Gastroesophageal sphincter (tissue), 3 donors: ENCODE results near the gene SLC45A2.

ENCODE experiments used
- POLR2A ChIP-seq, 2 donors: fragments of 450-650 bp; IDR thresholded peaks; one replicate each; pipeline ENCODE4 v1.6.1; 2017; ENCODE audit warnings: antibody characterized with exemption in 2 of 2, mild to moderate bottlenecking in 2 of 2, moderate library complexity in 1 of 2
- TF ChIP-seq, protein P1 (sequence below), 4 experiments: fragments of 200-600 bp in 2 of 4; fragments of 450-650 bp in 2 of 4; sonication (generic) in 1 of 4; IDR thresholded peaks; one replicate each; pipeline ENCODE4 v1.5.1; 2017 to 2019; ENCODE audit warnings: antibody characterized with exemption in 4 of 4, mild to moderate bottlenecking in 2 of 4, moderate library complexity in 2 of 4

DNA sequence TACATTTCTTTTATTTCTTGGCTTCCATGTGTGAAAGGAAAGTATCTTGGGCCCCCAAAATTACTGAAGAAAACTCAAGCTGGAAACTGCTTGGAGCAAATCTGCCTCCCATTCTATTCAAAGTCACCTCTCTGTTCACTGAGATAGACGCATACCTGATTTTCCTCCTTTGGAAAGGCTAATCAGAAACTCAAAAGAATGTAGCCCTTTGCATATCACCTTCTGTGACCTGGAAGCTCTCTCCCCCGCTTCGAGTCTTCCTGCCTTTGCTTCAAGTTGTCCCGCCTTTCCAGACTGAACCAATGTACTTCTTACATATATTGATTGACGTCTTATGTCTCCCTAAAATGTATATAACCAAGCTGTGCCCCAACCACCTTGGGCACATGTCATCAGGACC, 53.4 kb downstream of the SLC45A2 start:
- TF ChIP-seq POLR2A (IDR thresholded peaks at IDR 0.05) = no peak
- TF ChIP-seq, protein P1, sequence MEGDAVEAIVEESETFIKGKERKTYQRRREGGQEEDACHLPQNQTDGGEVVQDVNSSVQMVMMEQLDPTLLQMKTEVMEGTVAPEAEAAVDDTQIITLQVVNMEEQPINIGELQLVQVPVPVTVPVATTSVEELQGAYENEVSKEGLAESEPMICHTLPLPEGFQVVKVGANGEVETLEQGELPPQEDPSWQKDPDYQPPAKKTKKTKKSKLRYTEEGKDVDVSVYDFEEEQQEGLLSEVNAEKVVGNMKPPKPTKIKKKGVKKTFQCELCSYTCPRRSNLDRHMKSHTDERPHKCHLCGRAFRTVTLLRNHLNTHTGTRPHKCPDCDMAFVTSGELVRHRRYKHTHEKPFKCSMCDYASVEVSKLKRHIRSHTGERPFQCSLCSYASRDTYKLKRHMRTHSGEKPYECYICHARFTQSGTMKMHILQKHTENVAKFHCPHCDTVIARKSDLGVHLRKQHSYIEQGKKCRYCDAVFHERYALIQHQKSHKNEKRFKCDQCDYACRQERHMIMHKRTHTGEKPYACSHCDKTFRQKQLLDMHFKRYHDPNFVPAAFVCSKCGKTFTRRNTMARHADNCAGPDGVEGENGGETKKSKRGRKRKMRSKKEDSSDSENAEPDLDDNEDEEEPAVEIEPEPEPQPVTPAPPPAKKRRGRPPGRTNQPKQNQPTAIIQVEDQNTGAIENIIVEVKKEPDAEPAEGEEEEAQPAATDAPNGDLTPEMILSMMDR (IDR thresholded peaks at IDR 0.05) = no peak
